NT2/D1 (cell line): ENCODE data around the gene MSX1.

ENCODE experiments used
- YY1 ChIP-seq: IDR thresholded peaks from 2 replicates; pipeline ENCODE4 v1.6.1; 2011; ENCODE audit not compliant: insufficient read length, insufficient read depth
- ZNF274 ChIP-seq: IDR thresholded peaks from 2 replicates; pipeline ENCODE4 v1.6.1; 2011; ENCODE audit warnings: mild to moderate bottlenecking, low read depth, low read length

- no peak for TF ChIP-seq YY1
- TF ChIP-seq ZNF274 = no peak
Observed at GRCh38 chr4:4831266-4831665, 28.2 kb upstream of the MSX1 start.
